Heart right ventricle (tissue), 16 donors: ENCODE data around the gene NECTIN3. TPM values are rescaled to one million over a fixed set of nuclear protein-coding genes. Genes with fewer than 3 reads are reported as not detected.

ENCODE experiments used
- ATAC-seq, 8 donors: fragments of 200-7000 bp; cut with Tn5 transposase; one replicate each; pipeline ENCODE4 v1.9.1; 2020; ENCODE audit warnings: mild to moderate bottlenecking in 8 of 8, moderate library complexity in 8 of 8, moderate number of reproducible peaks in 1 of 8
- DNase-seq, 2 donors: peaks; one replicate each; pipeline ENCODE4 v3.0.0-alpha.2; 2020
- H3K27ac ChIP-seq, 10 donors: fragments of 200-600 bp; sonication (generic) in 2 of 10; one replicate each; pipeline versions ENCODE4 v1.5.0 to v1.8.0; 2020 to 2022; ENCODE audit warnings: mild to moderate bottlenecking in 3 of 10
- H3K27me3 ChIP-seq, 7 donors: fragments of 200-600 bp; one replicate each; pipeline ENCODE4 v1.8.0; 2021 to 2022; ENCODE audit warnings: mild to moderate bottlenecking in 2 of 7
- H3K36me3 ChIP-seq, 9 donors: fragments of 200-600 bp; sonication (generic) in 1 of 9; one replicate each; pipeline versions ENCODE4 v1.5.0 to v1.8.0; 2020 to 2022; ENCODE audit warnings: mild to moderate bottlenecking in 2 of 9
- H3K4me1 ChIP-seq, 9 donors: fragments of 200-600 bp; sonication (generic) in 1 of 9; one replicate each; pipeline versions ENCODE4 v1.5.0 to v1.8.0; 2020 to 2022; ENCODE audit warnings: mild to moderate bottlenecking in 4 of 9
- H3K4me3 ChIP-seq, 10 donors: fragments of 200-600 bp; sonication (generic) in 2 of 10; one replicate each; pipeline versions ENCODE4 v1.5.0 to v1.8.0; 2020 to 2022; ENCODE audit warnings: mild to moderate bottlenecking in 7 of 10, moderate library complexity in 2 of 10
- H3K9me3 ChIP-seq, 11 donors: fragments of 200-600 bp in 10 of 11; sonication (generic) in 2 of 11; one replicate each; pipeline versions ENCODE4 v1.5.0 to v1.8.0; 2013 to 2022; ENCODE audit warnings: mild to moderate bottlenecking in 2 of 11, control low read depth in 1 of 11, moderate library complexity in 1 of 11
- WGBS, 2 donors: extraction: QIAGEN DNeasy Blood & Tissue Kit; methylation state at CpG; one replicate each; pipeline ENCODE4 v1.1.7; 2013; ENCODE audit warnings: inconsistent platforms in 1 of 2; 5-methylcytosine and 5-hydroxymethylcytosine counted together
- intact Hi-C, 10 donors: fragments of 100-400 bp; cut with DNase I; formaldehyde crosslinking; loops; one replicate each; pipeline versions ENCODE4 v1.11.1 to v1.14.2; 2022
- polyA plus RNA-seq, 2 donors: library from polyadenylated mRNA; stranded (reverse); fragments of 200-250 nt; gene quantifications; one replicate each; pipeline ENCODE4 v1.2.3, GENCODE V29; 2013
- total RNA-seq, 10 donors: library from RNA; stranded (reverse); fragmentation: NEBNext Ultra II Directional in 3 of 10; extraction: Animal tissue kit (Norgen Biotek cat#: 25700) in 3 of 10; gene quantifications; one replicate each; pipeline versions ENCODE4 v1.2.1 to v1.2.4, GENCODE V29; 2021 to 2023
- TF ChIP-seq, protein P1 (sequence below), 9 donors: fragments of 200-600 bp; sonication (generic) in 2 of 9; IDR thresholded peaks; one replicate each; pipeline versions ENCODE4 v1.5.0 to v1.8.0; 2021 to 2022; ENCODE audit warnings: antibody characterized with exemption in 9 of 9, mild to moderate bottlenecking in 5 of 9, moderate library complexity in 1 of 9
- donor health status: Arrhythmogenic right ventricular cardiomyopathy.
- donor health status: ischemic (EF 13 %, LVEDD 7.1; RV severe dilation, severe dysfunction).
- donor health status: healthy with polysubstance abuse.
- donor health status: DM: no; HTN: yes; CAD: no.
- donor health status: DM: no; HTN: no; CAD: no.
- donor health status: ischemic (EF 25% LVEDD 6.9; RV normal size, moderate dysfunction).
- donor health status: ischemic (EF 25% LVEDD 5.7; RV mildly dilated, moderate dysfunction).
- donor health status: healthy.
- donor health status: DM: yes; HTN: yes; CAD: no.
- donor health status: Ischemic cardiomyopathy.
- donor health status: ischemic (EF 35%, LVEDD 5.7; RV mildly dilated, moderate dysfunction).
- donor health status: nonischemic (EF 11% LVEDD 7.7; RV severe dilation, severe dysfunction).
- donor health status: DM: yes; HTN: yes; CAD: no.
- donor health status: PGD.
- donor health status: ischemic (EF 29% LVEDD 5.4; RV normal size, mild dysfunction).
- donor health status: nonischemic (EF 23%, LVEDD 6.1; RV moderate dilation, normal function).

Gene NECTIN3
- total and polyA plus RNA-seq, 12 donors = 2.6 to 11.5 (median 7.8) TPM

DNA sequence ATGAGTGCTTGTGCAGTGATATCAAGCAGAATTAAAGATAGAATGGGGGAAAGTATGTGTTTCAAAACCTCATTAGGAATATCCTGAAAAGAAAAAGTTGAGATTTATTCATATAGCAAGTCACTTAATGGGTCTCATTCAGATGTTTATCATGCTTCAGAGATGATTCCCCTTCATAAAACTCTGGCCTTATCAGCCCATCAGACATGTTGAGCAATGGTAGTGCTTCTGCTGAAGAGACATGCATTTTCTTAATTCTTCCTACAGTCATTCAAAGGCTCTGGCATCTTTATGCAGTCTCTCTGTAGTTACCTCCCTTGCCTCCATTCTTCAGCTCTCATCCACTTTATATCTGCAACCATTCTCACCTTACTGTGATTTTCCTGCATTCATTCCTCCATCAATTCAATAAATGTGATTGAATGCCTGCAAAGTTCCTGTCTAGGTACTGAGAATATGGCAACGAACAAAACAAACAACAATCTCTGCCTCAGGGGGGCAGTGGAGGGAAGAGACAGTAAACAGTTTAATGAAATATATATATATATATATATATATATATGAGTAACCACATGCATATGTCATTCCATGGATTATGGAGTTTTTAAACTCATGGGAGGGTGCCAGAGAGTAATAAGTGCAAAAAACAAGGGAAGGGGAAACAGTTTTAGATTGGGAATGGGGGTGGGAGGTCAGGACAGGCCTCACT lies 138.5 kb downstream of the NECTIN3 start:
- intact Hi-C loops = no loop called here

DNA sequence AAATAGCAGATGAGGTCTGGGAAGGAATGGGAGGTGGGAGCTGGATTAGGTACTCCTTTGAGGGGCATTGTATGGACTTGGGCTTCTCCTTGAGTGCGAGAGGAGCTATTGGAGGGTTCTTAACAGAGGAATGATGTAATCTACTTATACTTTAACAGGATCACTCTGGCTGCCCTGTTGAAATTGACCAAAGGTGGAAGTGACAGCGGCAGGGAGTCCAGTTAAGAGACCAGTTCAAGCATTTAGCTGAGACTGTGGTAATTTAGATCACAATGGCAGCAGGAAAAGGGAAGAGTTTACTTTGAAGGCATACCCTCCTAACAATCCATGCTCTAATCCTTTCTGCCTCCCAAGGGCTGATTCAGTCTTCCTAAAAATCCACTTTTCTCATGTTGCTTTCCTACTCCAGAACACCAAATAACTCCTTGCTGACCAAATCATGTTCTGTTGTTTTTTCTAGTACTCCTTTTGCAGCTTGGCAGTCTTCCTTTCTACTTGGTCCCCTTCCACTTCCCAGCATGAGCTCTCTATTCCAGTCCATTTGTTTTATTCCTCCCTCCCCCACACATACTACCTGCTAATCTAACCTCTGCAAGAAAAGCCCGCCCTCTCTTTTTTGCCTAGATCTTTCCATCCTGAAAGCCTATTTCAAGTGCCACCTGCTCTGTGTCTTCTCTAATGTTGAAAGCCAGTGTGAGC lies 139.4 kb downstream of the NECTIN3 start:
- Histone ChIP-seq H3K27ac (no peak overlapping the region), H3K27me3 (no peaks in the 10 kb centered on the region), H3K9me3 (no peaks in the 10 kb centered on the region), H3K4me3 (no peak overlapping the region), H3K4me1 (no peaks in the 10 kb centered on the region), H3K36me3 (no peaks in the 10 kb centered on the region)
- TF ChIP-seq, protein P1, sequence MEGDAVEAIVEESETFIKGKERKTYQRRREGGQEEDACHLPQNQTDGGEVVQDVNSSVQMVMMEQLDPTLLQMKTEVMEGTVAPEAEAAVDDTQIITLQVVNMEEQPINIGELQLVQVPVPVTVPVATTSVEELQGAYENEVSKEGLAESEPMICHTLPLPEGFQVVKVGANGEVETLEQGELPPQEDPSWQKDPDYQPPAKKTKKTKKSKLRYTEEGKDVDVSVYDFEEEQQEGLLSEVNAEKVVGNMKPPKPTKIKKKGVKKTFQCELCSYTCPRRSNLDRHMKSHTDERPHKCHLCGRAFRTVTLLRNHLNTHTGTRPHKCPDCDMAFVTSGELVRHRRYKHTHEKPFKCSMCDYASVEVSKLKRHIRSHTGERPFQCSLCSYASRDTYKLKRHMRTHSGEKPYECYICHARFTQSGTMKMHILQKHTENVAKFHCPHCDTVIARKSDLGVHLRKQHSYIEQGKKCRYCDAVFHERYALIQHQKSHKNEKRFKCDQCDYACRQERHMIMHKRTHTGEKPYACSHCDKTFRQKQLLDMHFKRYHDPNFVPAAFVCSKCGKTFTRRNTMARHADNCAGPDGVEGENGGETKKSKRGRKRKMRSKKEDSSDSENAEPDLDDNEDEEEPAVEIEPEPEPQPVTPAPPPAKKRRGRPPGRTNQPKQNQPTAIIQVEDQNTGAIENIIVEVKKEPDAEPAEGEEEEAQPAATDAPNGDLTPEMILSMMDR (IDR thresholded peaks at IDR 0.05) = no peak
- intact Hi-C loops = no loop called here
- 93 to 96% methylated on average over 3 of the region's 3 CpGs for WGBS, 2 donors
- DNase-seq = no peak
- no peak for ATAC-seq

More for the DNA sequence above, 138.5 kb downstream of the NECTIN3 start:
- Histone ChIP-seq H3K27ac (no peak overlapping the region), H3K9me3 (no peaks in the 10 kb centered on the region), H3K36me3 (no peaks in the 10 kb centered on the region), H3K27me3 (no peaks in the 10 kb centered on the region), H3K4me3 (no peak overlapping the region), H3K4me1 (no peaks in the 10 kb centered on the region)
- DNase-seq (no peak), ATAC-seq (no peak)
- 55 to 91% methylated on average over 1 of the region's 1 CpG for WGBS, 2 donors
- TF ChIP-seq, protein P1 (IDR thresholded peaks at IDR 0.05) = no peak

DNA sequence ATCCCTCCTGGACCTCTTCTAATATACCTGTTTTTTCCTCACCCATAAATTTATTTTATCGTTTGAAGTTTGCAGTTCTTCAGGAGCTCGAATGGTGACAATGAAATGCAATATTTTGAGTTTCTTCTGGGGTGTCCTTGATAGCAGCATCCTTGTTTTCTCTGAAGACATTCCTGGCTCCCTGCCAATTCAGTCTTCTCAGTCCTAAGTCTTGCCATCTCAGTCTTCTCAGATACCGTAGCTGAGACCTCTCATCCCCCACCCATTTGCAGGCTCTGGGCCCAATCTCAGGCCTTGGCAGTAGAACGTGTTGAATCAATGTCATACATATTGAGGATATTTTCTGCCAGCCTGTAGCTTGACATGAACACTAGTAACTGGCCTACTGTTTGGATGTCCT lies 140.9 kb downstream of the NECTIN3 start:
- Histone ChIP-seq H3K27me3 (no peaks in the 10 kb centered on the region), H3K4me3 (no peak overlapping the region), H3K27ac (no peak overlapping the region), H3K9me3 (no peaks in the 10 kb centered on the region), H3K4me1 (no peaks in the 10 kb centered on the region), H3K36me3 (no peaks in the 10 kb centered on the region)
- TF ChIP-seq, protein P1 (IDR thresholded peaks at IDR 0.05) = no peak
- whole genome bisulfite sequencing, 2 donors = 88 to 90% methylated on average over 4 of the region's 4 CpGs
- no peak for DNase-seq
- ATAC-seq = no peak
- intact Hi-C loops = no loop called here

DNA sequence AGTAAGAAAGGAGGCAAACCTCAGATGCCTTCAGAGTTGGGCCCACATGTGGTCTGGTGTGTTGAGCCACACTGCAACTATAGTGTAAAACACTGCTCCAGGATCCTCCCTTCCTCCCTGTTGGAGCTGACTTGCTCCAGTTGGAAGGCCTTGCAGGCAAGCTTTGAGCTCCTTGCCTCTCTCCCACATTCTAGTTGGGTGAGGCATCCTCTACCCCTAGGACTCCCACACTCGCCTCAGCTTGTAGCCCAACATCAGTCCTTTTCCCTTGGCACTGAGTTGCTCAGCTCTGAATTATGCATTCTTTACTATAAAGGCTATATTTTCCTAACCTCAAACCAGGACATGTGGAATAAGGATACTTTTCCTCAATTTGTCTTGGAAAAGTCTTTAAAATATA lies 143.9 kb downstream of the NECTIN3 start:
- Histone ChIP-seq H3K4me1 (no peaks in the 10 kb centered on the region), H3K27me3 (no peaks in the 10 kb centered on the region), H3K4me3 (no peak overlapping the region), H3K9me3 (no peaks in the 10 kb centered on the region), H3K27ac (no peak overlapping the region), H3K36me3 (no peaks in the 10 kb centered on the region)
- intact Hi-C loops = no loop called here
- TF ChIP-seq, protein P1 (IDR thresholded peaks at IDR 0.05) = no peak
- DNase-seq (no peak), ATAC-seq (no peak)
- WGBS, 2 donors = 74 to 81% methylated on average over 1 of the region's 1 CpG
